K562 (cell line): ENCODE data around the gene ERLIN1. TPM values are rescaled to one million over a fixed set of nuclear protein-coding genes. Genes with fewer than 3 reads are reported as not detected.

Experiments used
- ATAC-seq: fragments of 200-7000 bp; cut with Tn5 transposase; 3 replicates; pipeline ENCODE4 v1.9.1; 2020; ENCODE audit warnings: moderate library complexity
- BruUV-seq: library from RNA; stranded (reverse); fragments of 400-500 nt; replicated peaks from 2 replicates; lab custom pipeline; 2021; lab: Mats Ljungman, UMichigan
- CTCF ChIA-PET: fragments of 300-600 bp; formaldehyde crosslinking; extraction: SDS; loops from one replicate; lab custom pipeline; 2021; ENCODE audit warnings: low intra/inter-chr PET ratio; lab: Yijun Ruan, JAX
- POLR2A ChIA-PET: fragments of 300-600, 350-650 bp; sonication (Branson Sonifier 250); formaldehyde crosslinking; extraction: SDS; loops from one replicate; lab custom pipeline; 2021; ENCODE audit warnings: antibody characterized with exemption, inconsistent platforms; lab: Yijun Ruan, JAX
- DNase-seq, 4 experiments: peaks; one replicate each; pipeline versions ENCODE4 v3.0.0 to v3.0.0-alpha.2; 2011 to 2018; ENCODE audit warnings: low spot score in 3 of 4, mixed read lengths in 3 of 4; ENCODE audit errors: extremely low read depth in 1 of 4
- FAIRE-seq: peaks from 2 replicates; lab custom pipeline; 2011; peaks lifted over from hg19 to GRCh38; lab: Jason Lieb, UNC
- H2AFZ ChIP-seq: 2 replicates; pipeline ENCODE4 v1.6.0; 2011; ENCODE audit warnings: low read depth, low read length, control low read depth, inconsistent platforms
- H3K27ac ChIP-seq: fragments of 200-600 bp; 3 replicates; pipeline ENCODE4 v1.8.0; 2011; ENCODE audit warnings: low read depth, mild to moderate bottlenecking, control low read depth, inconsistent platforms, low read length, moderate library complexity, mixed read lengths; ENCODE audit errors: extremely low read depth
- H3K27me3 ChIP-seq, 2 experiments: fragments of 300-600 bp in 1 of 2; 2 replicates in 1 of 2; 3 replicates in 1 of 2; pipeline versions ENCODE4 v1.6.0 to v1.8.0; 2011; ENCODE audit warnings: inconsistent platforms in 2 of 2, low read length in 2 of 2, mild to moderate bottlenecking in 1 of 2, mixed read lengths in 1 of 2, moderate library complexity in 1 of 2; ENCODE audit not compliant: control insufficient read depth in 2 of 2, insufficient read depth in 2 of 2
- H3K36me3 ChIP-seq: fragments of 300-600 bp; 3 replicates; pipeline ENCODE4 v1.8.0; 2011; ENCODE audit warnings: mild to moderate bottlenecking, low read length, inconsistent platforms; ENCODE audit not compliant: control insufficient read depth, insufficient read depth
- H3K4me1 ChIP-seq, 2 experiments: fragments of 200-600 bp in 1 of 2; replicated peaks in 1 of 2; 2 replicates in 1 of 2; 3 replicates in 1 of 2; pipeline versions ENCODE4 v1.5.1 to v1.8.0; 2011; ENCODE audit warnings: inconsistent platforms in 2 of 2, low read length in 2 of 2, mild to moderate bottlenecking in 1 of 2, mixed read lengths in 1 of 2, moderate library complexity in 1 of 2; ENCODE audit not compliant: control insufficient read depth in 2 of 2, insufficient read depth in 2 of 2
- H3K4me2 ChIP-seq: 2 replicates; pipeline ENCODE4 v1.6.1; 2011; ENCODE audit warnings: low read length, control low read depth, inconsistent platforms, mixed read lengths; ENCODE audit not compliant: insufficient read depth
- H3K4me3 ChIP-seq: fragments of 200-600 bp; sonication (generic), shearing (Covaris generic); 2 replicates; pipeline ENCODE4 v1.5.1; 2016; ENCODE audit warnings: control low read depth, inconsistent platforms
- H3K79me2 ChIP-seq: fragments of 200-600 bp; 3 replicates; pipeline ENCODE4 v1.8.0; 2011; ENCODE audit warnings: low read length, inconsistent platforms; ENCODE audit not compliant: control insufficient read depth, insufficient read depth
- H3K9ac ChIP-seq, 2 experiments: 2 replicates each; pipeline versions ENCODE4 v1.6.0 to v1.6.1; 2011; ENCODE audit warnings: low read depth in 2 of 2, low read length in 2 of 2, control low read depth in 1 of 2, inconsistent platforms in 1 of 2, mild to moderate bottlenecking in 1 of 2, mixed read lengths in 1 of 2; ENCODE audit not compliant: insufficient read depth in 1 of 2
- H3K9me1 ChIP-seq: one replicate; pipeline ENCODE4 v1.6.0; 2011; ENCODE audit warnings: inconsistent platforms, mild to moderate bottlenecking, low read length, moderate library complexity; ENCODE audit not compliant: control insufficient read depth, insufficient read depth
- H3K9me3 ChIP-seq: replicated peaks from 2 replicates; pipeline ENCODE4 v1.5.1; 2011; ENCODE audit warnings: low read depth, low read length, inconsistent platforms; ENCODE audit not compliant: control insufficient read depth, insufficient read depth
- H4K20me1 ChIP-seq: replicated peaks from 2 replicates; pipeline ENCODE4 v1.6.1; 2011; ENCODE audit warnings: low read length, inconsistent platforms, mixed read lengths; ENCODE audit not compliant: control insufficient read depth, insufficient read depth
- EP400 ChIP-seq: fragments of 450-650 bp; IDR thresholded peaks from 2 replicates; pipeline ENCODE4 v1.6.1; 2017; ENCODE audit warnings: antibody characterized with exemption, mild to moderate bottlenecking, moderate library complexity
- ETV1 ChIP-seq: fragments of 450-650 bp; conservative IDR thresholded peaks from 2 replicates; pipeline ENCODE4 v1.6.1; 2016; ENCODE audit warnings: missing genetic modification characterization, control low read depth, low read depth, missing compliant biosample characterization
- GABPA ChIP-seq: fragments of 200-800 bp; sonication (Bioruptor generic); conservative IDR thresholded peaks from 2 replicates; pipeline ENCODE4 v1.6.1; 2016; ENCODE audit warnings: low read depth, missing genetic modification characterization, missing compliant biosample characterization
- KDM5B ChIP-seq: fragments of 200-600 bp; sonication (generic); IDR thresholded peaks from 2 replicates; pipeline ENCODE4 v1.6.1; 2012; ENCODE audit warnings: low read depth, mild to moderate bottlenecking, moderate library complexity, low read length, control low read depth, inconsistent platforms; ENCODE audit not compliant: insufficient replicate concordance
- POU5F1 ChIP-seq: fragments of 150-350 bp; IDR thresholded peaks from 2 replicates; pipeline ENCODE4 v1.6.1; 2014; ENCODE audit warnings: borderline replicate concordance, low read length, low read depth, mild to moderate bottlenecking; ENCODE audit not compliant: partially characterized antibody
- SMARCA4 ChIP-seq: fragments of 450-650 bp; IDR thresholded peaks from 2 replicates; pipeline ENCODE4 v1.6.1; 2016
- ZKSCAN3 ChIP-seq: fragments of 250-450 bp; sonication (Bioruptor Pico); IDR thresholded peaks from 2 replicates; pipeline ENCODE4 v1.4.0; 2020
- WGBS: fragments of 100-300 bp; shearing (Covaris generic); methylation state at CpG from one replicate; pipeline ENCODE4 v1.1.6; 2016; ENCODE audit warnings: low coverage, mixed read lengths; ENCODE audit not compliant: insufficient coverage; ENCODE audit errors: missing lambda C conversion rate; 5-methylcytosine and 5-hydroxymethylcytosine counted together
- in situ Hi-C: fragments of 300-500 bp; cut with MboI; formaldehyde crosslinking; loops from 4 replicates; pipeline ENCODE4 v1.15.0; 2018; ENCODE audit warnings: inconsistent platforms, mixed read lengths
- intact Hi-C: fragments of 100-400 bp; cut with micrococcal nuclease; formaldehyde crosslinking; loops from 2 replicates; pipeline ENCODE4 v1.14.2; 2022
- polyA plus RNA-seq, 8 experiments: library from polyadenylated mRNA; depleted of rRNA in 4 of 8; stranded (reverse) in 5 of 8; unstranded in 3 of 8; fragments of >200 nt; fragmentation: Nextera tagmentation in 2 of 8; fragmentation: Illumina TruSeq in 1 of 8; extraction: Ambion mirVana in 2 of 8; extraction: Trizol in 1 of 8; gene quantifications; 2 replicates each; pipeline versions ENCODE4 v1.2.1 to v1.2.3, GENCODE V29; 2011 to 2014; ENCODE audit warnings: inconsistent platforms in 1 of 8, missing spikeins in 1 of 8
- total RNA-seq, 7 experiments: library from RNA; depleted of rRNA in 6 of 7; stranded (reverse); fragments of >200 nt in 6 of 7; fragmentation: Illumina TruSeq in 2 of 7; extraction: Trizol in 2 of 7; gene quantifications; 2 replicates each; pipeline versions ENCODE4 v1.2.1 to v1.2.3, GENCODE V29; 2011 to 2021; ENCODE audit warnings: low replicate concordance in 1 of 7
- TF ChIP-seq, protein P1 (sequence below), 2 experiments: fragments of 450-650 bp in 1 of 2; sonication (generic) in 1 of 2; formaldehyde crosslinking in 1 of 2; IDR thresholded peaks; 2 replicates each; pipeline versions ENCODE4 v1.7.1 to v1.9.0; 2016 to 2022; ENCODE audit warnings: inconsistent platforms in 1 of 2, mild to moderate bottlenecking in 1 of 2, missing genetic modification reagents in 1 of 2

Gene ERLIN1
- total and polyA plus RNA-seq, 9 of the 15 experiments (the other 6 are each of a cell fraction or from before 2014, with no cell fraction given): 9.8 to 26.8 (median 15.5) TPM

DNA sequence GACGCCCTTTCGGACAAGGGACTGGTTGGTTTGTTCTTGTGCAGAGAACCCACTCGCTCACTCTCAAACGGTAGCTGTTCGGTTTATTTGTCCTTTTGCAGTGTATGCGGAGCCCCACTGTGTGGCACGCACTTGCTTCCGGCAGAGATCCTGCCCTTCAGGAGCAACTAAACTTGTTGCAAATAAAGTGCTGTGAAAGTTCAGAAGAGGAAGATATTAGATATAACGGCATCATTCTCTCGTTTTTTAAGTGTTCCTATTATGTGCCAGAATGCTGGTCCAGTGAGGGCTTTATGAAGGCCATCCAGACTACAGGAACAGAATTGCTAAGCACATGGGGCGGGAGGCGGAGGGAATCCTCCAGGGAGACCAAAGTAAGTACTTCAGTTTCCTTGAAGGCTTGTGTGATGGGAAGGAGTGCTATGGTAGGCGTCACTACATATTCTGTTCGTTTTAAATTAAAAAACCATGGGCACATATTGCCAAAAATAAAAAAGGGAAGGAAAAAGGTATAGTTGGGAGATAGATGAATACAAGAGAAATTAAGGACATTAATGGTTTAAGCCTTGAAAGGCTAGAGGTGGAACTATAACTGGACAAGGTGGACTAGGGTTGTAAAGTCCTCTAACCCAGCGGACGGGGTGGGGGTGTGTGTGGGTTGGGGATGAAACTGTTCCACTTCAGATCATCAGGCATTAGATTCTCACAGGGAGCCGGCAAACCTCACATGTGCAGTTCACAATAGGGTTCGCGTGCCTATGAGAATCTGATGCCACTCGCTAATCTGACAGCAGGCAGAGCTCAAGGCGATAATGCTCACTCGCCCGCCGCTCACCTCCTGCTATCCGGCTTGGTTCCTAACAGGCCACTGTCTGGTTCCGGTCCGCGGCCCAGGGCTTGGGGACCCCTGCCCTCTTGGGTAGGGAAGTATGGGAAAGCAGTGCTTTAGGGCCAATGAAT is 704 bp upstream of the ERLIN1 start:
- peaks cover 0 to 6% of the 10 kb centered on the region in 2 experiments; a peak in 2 of 5 replicates for H3K4me1 ChIP-seq
- ChIA-PET CTCF (no interaction called here), POLR2A (interaction anchor here (1.8 kb wide), 1 partner anchor 9 kb away, joined by 4 read pairs; no protein-coding TSS in a partner anchor)
- peaks cover 74% of the 10 kb centered on the region for H3K79me2 ChIP-seq
- BruUV-seq: TSS peak; percentile 83
- WGBS: 0% methylated on average over 24 of the region's 28 CpGs
- no peaks in the 10 kb centered on the region for H3K9me3 ChIP-seq
- H3K27me3 ChIP-seq: no peaks in the 10 kb centered on the region
- intact Hi-C loops: no loop called here
- FAIRE-seq (peak; percentile 78), DNase-seq (peak; percentile 10 to 41 (median 16)), ATAC-seq (peak; percentile 63)
- H3K9ac ChIP-seq: peak overlapping the region; percentile 90 to 96
- no peaks in the 10 kb centered on the region for H4K20me1 ChIP-seq
- peaks cover 3% of the 10 kb centered on the region for H3K9me1 ChIP-seq
- in situ Hi-C loops: no loop called here
- H2AFZ ChIP-seq: peak overlapping the region; percentile 96
- H3K4me3 ChIP-seq: peak overlapping the region; percentile 84
- H3K36me3 ChIP-seq: peaks cover 55% of the 10 kb centered on the region
- peak overlapping the region; percentile 98 for H3K27ac ChIP-seq
- H3K4me2 ChIP-seq: peak overlapping the region; percentile 99
- TF ChIP-seq ZKSCAN3 (CRISPR knock-in tag) (no peak), EP400 (peak; percentile 67), KDM5B (no peak), GABPA (peak; percentile 66), POU5F1 (no peak), SMARCA4 (0 out of 2 replicates have a peak, but pooled peaks have one; percentile 7), ETV1 (tag) (peak; percentile 73)
- TF ChIP-seq, protein P1, sequence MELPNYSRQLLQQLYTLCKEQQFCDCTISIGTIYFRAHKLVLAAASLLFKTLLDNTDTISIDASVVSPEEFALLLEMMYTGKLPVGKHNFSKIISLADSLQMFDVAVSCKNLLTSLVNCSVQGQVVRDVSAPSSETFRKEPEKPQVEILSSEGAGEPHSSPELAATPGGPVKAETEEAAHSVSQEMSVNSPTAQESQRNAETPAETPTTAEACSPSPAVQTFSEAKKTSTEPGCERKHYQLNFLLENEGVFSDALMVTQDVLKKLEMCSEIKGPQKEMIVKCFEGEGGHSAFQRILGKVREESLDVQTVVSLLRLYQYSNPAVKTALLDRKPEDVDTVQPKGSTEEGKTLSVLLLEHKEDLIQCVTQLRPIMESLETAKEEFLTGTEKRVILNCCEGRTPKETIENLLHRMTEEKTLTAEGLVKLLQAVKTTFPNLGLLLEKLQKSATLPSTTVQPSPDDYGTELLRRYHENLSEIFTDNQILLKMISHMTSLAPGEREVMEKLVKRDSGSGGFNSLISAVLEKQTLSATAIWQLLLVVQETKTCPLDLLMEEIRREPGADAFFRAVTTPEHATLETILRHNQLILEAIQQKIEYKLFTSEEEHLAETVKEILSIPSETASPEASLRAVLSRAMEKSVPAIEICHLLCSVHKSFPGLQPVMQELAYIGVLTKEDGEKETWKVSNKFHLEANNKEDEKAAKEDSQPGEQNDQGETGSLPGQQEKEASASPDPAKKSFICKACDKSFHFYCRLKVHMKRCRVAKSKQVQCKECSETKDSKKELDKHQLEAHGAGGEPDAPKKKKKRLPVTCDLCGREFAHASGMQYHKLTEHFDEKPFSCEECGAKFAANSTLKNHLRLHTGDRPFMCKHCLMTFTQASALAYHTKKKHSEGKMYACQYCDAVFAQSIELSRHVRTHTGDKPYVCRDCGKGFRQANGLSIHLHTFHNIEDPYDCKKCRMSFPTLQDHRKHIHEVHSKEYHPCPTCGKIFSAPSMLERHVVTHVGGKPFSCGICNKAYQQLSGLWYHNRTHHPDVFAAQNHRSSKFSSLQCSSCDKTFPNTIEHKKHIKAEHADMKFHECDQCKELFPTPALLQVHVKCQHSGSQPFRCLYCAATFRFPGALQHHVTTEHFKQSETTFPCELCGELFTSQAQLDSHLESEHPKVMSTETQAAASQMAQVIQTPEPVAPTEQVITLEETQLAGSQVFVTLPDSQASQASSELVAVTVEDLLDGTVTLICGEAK (IDR thresholded peaks at IDR 0.05): peak; percentile 64; the same call in 1 of the 2 replicates
- TF ChIP-seq, protein P1 (CRISPR knock-in tag; IDR thresholded peaks at IDR 0.05): no peak
